Thyroid gland (tissue), 4 donors: ENCODE results near the gene MCM5. TPM values are rescaled to one million over a fixed set of nuclear protein-coding genes. Genes with fewer than 3 reads are reported as not detected.

Experiments used
- DNase-seq, 2 donors: peaks; one replicate each; pipeline ENCODE4 v3.0.0-alpha.2; 2019
- H3K27ac ChIP-seq, 3 donors: fragments of 200-600 bp; sonication (generic); 1 replicate in 2 of 3; 2 replicates in 1 of 3; pipeline ENCODE4 v1.5.1; 2016 to 2019; ENCODE audit warnings: mild to moderate bottlenecking in 1 of 3, moderate library complexity in 1 of 3
- H3K27me3 ChIP-seq: fragments of 200-600 bp; sonication (generic); one replicate; pipeline ENCODE4 v1.5.1; 2019
- H3K36me3 ChIP-seq, 2 donors: fragments of 200-600 bp; sonication (generic); one replicate each; pipeline ENCODE4 v1.5.1; 2016 to 2019
- H3K4me1 ChIP-seq, 2 donors: fragments of 200-600 bp; sonication (generic); one replicate each; pipeline ENCODE4 v1.5.1; 2017 to 2019
- H3K4me3 ChIP-seq, 3 donors: fragments of 200-600 bp; sonication (generic); replicated peaks in 1 of 3; 1 replicate in 2 of 3; 2 replicates in 1 of 3; pipeline ENCODE4 v1.5.1; 2016; ENCODE audit warnings: mild to moderate bottlenecking in 1 of 3
- H3K9me3 ChIP-seq: fragments of 200-600 bp; sonication (generic); one replicate; pipeline ENCODE4 v1.5.1; 2017
- CTCF ChIP-seq, 6 experiments: fragments of 200-600 bp in 3 of 6; fragments of 450-650 bp in 3 of 6; sonication (generic) in 3 of 6; IDR thresholded peaks; one replicate each; pipeline ENCODE4 v1.5.1; 2016 to 2019; ENCODE audit warnings: antibody characterized with exemption in 6 of 6, mild to moderate bottlenecking in 2 of 6, inconsistent platforms in 1 of 6, moderate library complexity in 1 of 6
- POLR2A ChIP-seq, 2 donors: fragments of 450-650 bp; IDR thresholded peaks; one replicate each; pipeline ENCODE4 v1.6.1; 2017; ENCODE audit warnings: antibody characterized with exemption in 2 of 2, mild to moderate bottlenecking in 2 of 2, moderate library complexity in 1 of 2
- WGBS, 2 donors: methylation state at CpG; one replicate each; pipeline ENCODE4 v1.1.5; 2017; 5-methylcytosine and 5-hydroxymethylcytosine counted together
- intact Hi-C: fragments of 100-400 bp; cut with DNase I; formaldehyde crosslinking; loops from one replicate; pipeline ENCODE4 v1.15.1; 2023
- total RNA-seq, 4 donors: library from RNA; depleted of rRNA; stranded (reverse); fragments of >200 nt; gene quantifications; one replicate each; pipeline ENCODE4 v1.2.3, GENCODE V29; 2016

Gene MCM5
- total RNA-seq, 4 donors from 2014 or later = 16.7 to 34.7 (median 25.1) TPM

GRCh38 chr22:35462498-35463230, 62.7 kb downstream of the MCM5 start:
- no peak for DNase-seq

GRCh38 chr22:35463231-35463933, 63.4 kb downstream of the MCM5 start:
- Histone ChIP-seq H3K36me3 (no peaks in the 10 kb centered on the region), H3K9me3 (no peaks in the 10 kb centered on the region), H3K4me3 (no peak overlapping the region), H3K4me1 (peaks cover 6 to 10% of the 10 kb centered on the region in 2 donors), H3K27ac (no peak overlapping the region), H3K27me3 (no peaks in the 10 kb centered on the region)
- TF ChIP-seq CTCF (IDR thresholded peaks at IDR 0.05) (no peak), POLR2A (IDR thresholded peaks at IDR 0.05) (no peak)
- 100% methylated on average over 2 of the region's 2 CpGs for WGBS, 2 donors
- intact Hi-C loops = no loop called here
- no peak for DNase-seq

More at GRCh38 chr22:35462498-35463230, 62.7 kb downstream of the MCM5 start:
- intact Hi-C loops = no loop called here
- Histone ChIP-seq H3K9me3 (no peaks in the 10 kb centered on the region), H3K4me3 (no peak overlapping the region), H3K36me3 (no peaks in the 10 kb centered on the region), H3K27me3 (no peaks in the 10 kb centered on the region), H3K4me1 (peaks cover 0 to 3% of the 10 kb centered on the region in 2 donors), H3K27ac (no peak overlapping the region)
- TF ChIP-seq CTCF (IDR thresholded peaks at IDR 0.05) (no peak), POLR2A (IDR thresholded peaks at IDR 0.05) (no peak)
- WGBS, 2 donors = 69 to 77% methylated on average over 9 of the region's 9 CpGs

DNA sequence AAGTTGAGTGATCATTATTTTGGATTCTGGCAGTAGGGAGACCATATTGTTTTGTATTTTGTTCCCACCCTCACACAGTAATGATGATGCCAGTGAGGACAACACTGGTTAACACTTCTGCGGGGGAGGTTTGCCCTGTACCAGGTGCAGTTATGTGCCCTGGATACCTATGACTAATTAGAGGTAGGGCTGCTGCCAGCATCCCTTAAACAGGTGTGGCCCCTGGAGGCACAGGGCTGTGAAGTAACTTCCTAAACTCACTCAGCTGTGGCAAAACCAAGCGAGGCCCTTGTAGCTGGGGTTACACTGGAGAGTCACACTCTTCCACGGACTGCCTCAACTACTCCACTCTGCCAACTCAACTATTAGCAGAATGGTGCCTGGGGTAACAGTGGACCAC, 64.5 kb downstream of the MCM5 start:
- no peak for DNase-seq
- peaks cover 6 to 16% of the 10 kb centered on the region in 2 donors for H3K4me1 ChIP-seq
- H3K27ac ChIP-seq = no peak overlapping the region
- H3K27me3 ChIP-seq = no peaks in the 10 kb centered on the region
- H3K36me3 ChIP-seq = no peaks in the 10 kb centered on the region
- 68 to 74% methylated on average over 3 of the region's 3 CpGs for WGBS, 2 donors
- no peak overlapping the region for H3K4me3 ChIP-seq
- intact Hi-C loops = no loop called here
- H3K9me3 ChIP-seq = no peaks in the 10 kb centered on the region
- TF ChIP-seq POLR2A (IDR thresholded peaks at IDR 0.05) = no peak
- no peak for TF ChIP-seq CTCF (IDR thresholded peaks at IDR 0.05)

DNA sequence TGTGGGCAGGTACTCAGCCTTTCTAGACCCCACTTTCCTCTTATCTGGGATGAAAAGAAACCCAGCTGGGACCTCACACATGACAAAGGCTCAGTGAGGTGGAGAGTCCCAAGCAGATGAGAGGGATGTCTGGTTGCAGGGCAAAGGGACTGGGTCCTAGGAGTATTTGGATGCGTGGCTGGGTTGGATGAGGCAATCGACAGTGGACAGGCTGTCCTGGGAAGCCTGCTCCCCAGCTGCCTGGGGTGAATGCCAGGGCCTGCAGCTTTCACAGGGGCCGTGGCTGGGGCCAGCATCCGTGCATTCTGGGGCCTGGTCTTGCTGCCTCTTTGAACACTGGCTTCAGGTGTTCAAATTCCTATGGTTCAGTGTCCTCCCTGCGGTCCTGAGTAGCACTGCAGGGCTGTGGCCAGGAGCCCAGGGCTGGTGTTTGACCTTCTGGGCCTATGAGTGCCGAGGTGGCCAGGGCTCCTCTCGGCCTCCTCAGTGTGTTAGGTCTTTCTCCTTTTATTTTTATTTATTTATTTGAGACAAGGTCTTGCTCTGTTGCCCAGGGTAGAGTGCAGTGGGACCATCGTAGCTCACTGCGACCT, 65.3 kb downstream of the MCM5 start:
- H3K9me3 ChIP-seq = no peaks in the 10 kb centered on the region
- no peaks in the 10 kb centered on the region for H3K27me3 ChIP-seq
- H3K27ac ChIP-seq = no peak overlapping the region
- TF ChIP-seq POLR2A (IDR thresholded peaks at IDR 0.05) (no peak), CTCF (IDR thresholded peaks at IDR 0.05) (no peak)
- intact Hi-C loops = no loop called here
- WGBS, 2 donors = 91 to 97% methylated on average over 9 of the region's 9 CpGs
- no peak overlapping the region for H3K4me3 ChIP-seq
- peaks cover 6 to 16% of the 10 kb centered on the region in 2 donors for H3K4me1 ChIP-seq
- no peaks in the 10 kb centered on the region for H3K36me3 ChIP-seq
- DNase-seq = no peak
